HG02981 (cell line): Measurements from ENCODE around the gene CAVIN2.

Experiments
- ATAC-seq: cut with Tn5 transposase; IDR thresholded peaks from one replicate; pipeline ENCODE4 v1.9.1; 2021; ENCODE audit warnings: mild to moderate bottlenecking, moderate library complexity; ENCODE audit not compliant: unreplicated experiment

Gene CAVIN2

GRCh38 chr2:191866195-191866594 is 19.3 kb upstream of the CAVIN2 start:
- no peak for ATAC-seq

DNA sequence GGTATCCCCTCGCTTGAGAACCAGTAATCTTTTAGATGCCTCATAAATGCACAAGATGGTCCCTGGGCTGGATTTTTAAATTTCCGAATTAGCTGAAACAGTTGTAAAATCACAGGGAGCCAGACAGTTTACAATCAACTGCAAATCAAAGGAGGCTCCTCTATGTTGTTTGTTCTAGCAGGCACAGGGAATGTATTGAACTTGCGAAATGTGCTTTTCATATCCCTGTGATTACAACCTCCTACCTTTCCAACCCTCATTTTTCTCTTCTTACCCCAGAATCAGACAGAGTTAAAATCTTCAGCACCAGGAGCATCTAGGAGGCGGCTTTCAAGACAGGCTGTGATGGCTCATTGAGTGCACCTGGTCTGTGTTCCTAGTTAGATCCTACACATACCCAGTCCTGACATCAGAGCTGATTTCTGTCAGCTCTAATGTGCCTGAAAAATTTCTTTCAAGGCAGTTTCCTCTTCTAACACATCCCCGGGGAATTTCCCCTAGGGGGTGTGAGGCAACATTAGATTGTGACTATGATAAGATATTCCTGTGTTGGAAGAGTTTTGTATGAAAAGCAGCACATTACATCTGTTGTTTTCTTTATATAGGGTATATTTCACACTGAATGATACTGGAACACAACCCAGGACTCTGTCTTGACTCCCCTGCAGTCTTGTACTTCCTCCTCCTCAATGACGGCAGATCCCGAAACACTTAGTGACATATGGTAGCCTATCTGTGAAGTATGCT is 17.9 kb upstream of the CAVIN2 start:
- no peak for ATAC-seq

GRCh38 chr2:191863988-191864387 is 17.1 kb upstream of the CAVIN2 start:
- ATAC-seq, result no peak

- no peak for ATAC-seq
Measured at GRCh38 chr2:191862156-191862775, 15.4 kb upstream of the CAVIN2 start.

DNA sequence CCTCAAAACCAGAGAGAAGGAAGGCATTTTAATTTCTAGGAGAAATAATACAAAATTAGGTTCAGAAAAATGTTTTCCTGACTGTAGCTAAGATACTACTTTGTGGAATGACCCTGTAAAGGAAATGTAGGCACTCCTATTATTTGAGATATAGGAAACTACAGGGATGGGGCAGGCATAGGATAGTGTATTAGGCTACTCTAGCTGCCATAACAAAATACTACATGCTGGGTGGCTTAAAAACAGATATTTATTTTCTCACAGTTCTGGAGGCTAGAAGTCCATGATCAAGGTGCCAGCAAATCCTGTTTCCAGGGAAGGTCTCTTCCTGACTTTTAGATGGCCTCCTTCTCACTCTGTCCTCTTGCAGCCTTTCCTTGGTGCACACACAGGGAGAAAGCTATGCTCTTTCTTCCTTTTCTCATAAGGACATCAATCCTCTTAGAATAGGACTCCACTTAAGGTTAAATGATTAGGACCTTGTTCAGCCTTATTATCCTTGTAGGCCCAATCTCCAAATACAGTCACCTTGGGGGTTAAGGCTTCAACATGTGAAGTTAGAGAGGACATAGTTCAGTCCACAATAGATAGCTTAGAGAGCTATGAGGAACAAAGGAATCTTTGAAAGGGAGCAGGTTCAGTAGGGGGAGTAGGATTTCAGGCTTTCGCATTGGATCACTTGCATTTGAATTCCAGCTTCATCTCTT is 14.0 kb upstream of the CAVIN2 start:
- ATAC-seq, result no peak

- ATAC-seq, result no peak
Measured at GRCh38 chr2:191859681-191860080, 12.8 kb upstream of the CAVIN2 start.

- ATAC-seq, result no peak
Measured at GRCh38 chr2:191857886-191858285, 11.0 kb upstream of the CAVIN2 start.

GRCh38 chr2:191857259-191857805 is 10.4 kb upstream of the CAVIN2 start:
- ATAC-seq, result no peak

GRCh38 chr2:191856111-191856876 is 9.4 kb upstream of the CAVIN2 start:
- no peak for ATAC-seq

DNA sequence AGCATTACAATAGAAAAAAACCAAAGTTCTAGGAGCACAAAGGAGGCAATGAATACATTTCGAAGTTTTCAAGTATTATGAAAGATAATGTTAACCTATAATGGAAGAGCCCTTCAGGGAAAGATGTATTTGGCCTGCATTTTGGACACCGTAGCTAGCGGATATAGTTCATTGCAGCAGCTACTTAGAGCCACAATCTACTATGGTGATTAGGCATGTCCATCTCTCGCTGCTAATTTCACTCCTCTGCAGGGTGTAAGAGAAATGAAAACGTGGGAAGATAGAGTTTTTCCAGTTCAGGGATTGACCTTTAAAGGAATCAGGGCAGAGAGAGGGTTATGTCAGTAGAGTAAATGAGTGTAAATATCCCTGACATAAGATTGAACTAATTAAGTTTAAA is 8.5 kb upstream of the CAVIN2 start:
- ATAC-seq, result no peak

DNA sequence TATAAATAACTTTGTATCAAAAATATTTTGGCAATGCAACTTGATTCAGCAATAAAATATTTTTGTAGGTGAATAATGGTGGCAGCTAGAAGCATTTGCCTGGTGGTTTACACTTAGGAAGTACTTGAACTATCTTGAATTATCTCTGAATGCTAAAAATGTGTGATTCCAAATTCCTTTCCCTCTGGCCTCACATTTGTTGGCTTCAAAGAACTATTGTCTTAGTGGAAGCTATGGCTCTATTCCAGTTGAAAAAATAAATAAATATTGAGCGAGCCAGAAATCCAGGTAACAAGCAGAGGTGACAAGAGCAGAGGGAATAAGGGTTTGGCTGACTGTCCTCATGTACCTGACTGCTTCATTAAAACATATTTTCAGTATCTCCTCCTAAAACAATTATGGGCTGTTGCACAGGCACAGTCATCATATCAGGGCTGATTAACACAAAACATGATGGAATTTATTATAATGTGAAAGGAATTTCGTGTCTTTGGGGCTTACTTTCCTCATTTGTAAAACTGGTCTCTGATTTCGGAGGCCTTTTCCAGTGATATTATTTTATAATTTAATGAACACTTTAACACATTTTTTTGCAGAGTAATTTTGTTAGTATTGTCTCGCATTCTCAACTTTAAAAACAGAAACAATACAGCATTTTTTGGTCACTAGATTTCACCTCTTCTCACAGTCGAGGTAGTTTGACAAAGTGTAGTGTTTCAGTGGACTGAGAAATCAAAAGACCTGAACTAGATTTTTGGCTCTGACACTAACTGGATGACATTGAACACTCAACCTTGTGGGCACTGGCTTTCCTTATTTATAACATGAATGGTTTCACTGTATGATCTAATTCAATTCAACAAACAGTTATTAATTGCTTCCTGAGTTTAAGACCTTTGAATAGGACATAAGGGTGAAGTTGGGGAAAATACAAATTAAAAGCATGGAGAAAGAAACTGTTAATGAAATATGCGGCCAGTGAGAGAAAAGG is 7.8 kb upstream of the CAVIN2 start:
- ATAC-seq, result no peak

DNA sequence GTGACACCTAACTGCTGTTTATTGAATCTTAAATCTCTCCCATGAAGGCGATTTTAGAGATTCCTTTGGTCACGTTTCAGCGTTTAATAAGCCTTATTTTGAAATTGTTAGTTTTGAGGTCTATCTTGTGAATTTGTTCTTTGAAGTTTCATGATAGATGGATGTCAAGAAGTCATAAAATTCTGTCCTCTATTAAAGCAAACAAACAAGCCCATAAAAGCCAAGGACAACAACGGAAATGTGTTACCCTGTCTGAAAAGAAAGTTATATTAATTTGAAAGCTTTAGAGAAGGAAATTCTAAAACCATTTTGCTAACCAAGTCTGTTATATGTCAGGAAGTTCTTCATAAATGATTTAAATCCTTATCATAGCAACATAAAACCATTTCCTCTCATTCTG is 7.0 kb upstream of the CAVIN2 start:
- no peak for ATAC-seq

DNA sequence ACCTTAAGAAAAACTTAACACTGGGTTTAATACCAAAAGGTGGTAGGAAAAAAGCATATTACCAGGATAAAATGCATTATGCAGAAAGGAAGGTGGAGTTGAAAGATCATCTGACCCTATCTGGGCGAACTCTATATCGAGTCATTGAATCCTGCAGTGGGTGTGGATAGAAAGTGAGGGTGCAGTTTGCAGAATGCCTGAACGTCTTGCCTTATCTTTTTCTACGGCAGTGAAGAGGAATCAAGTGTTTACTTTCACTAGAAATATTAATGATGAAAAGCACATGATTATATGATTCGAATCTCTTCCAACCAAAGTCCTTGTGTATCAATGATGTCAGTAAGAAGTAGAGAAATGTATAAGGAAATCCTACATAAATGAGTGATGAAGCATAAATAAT is 4.3 kb upstream of the CAVIN2 start:
- ATAC-seq, result no peak

GRCh38 chr2:191848771-191849767 is 2.2 kb upstream of the CAVIN2 start:
- no peak for ATAC-seq

DNA sequence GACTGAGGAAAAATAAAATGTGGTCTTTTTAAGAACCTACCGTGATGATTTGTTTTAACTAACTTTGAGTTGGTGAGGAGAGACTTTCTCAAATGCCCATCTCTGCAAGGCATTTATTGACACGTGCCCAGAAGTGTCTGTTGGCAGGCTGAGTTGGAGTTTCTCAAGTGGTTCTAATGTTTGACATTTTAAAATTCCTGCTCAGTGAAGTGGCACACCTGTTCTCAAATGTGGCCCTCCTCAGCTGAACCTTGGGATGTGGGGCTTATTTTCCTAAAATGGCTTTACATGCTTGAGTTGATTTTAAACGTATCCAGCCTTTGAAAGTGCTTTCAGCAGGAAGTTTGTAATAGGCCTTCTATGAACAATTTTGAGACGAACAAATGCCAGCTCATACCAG is 876 bp upstream of the CAVIN2 start:
- no peak for ATAC-seq

GRCh38 chr2:191845876-191846514 is 893 bp downstream of the CAVIN2 start:
- no peak for ATAC-seq

- ATAC-seq, result no peak
Measured at GRCh38 chr2:191845248-191845715, 1.6 kb downstream of the CAVIN2 start.

GRCh38 chr2:191844706-191845105 is 2.2 kb downstream of the CAVIN2 start:
- ATAC-seq, result no peak
